ENCODE measurements around the gene TNPO2.

DNA sequence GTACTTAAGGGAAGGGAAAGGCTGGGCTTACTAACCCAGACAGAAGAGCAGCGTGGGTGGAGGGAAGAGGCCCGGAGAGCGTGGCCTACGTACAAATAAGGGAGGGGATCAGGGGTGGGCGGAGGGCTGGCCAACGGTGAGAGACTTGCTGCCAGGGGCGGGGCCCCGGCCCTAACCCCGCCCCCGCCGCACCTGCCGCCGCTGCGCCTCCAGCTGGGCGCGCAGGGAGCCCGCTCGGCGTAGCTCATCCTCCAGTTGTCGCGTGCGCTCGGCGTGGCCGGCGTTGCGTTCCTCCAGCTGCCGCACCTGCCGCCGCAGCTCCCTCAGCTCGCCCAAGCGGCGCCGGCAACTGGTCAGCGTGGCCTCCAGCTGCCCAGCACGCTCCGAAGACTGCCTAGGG is 46.0 kb upstream of the TNPO2 start:
- TF ChIP-seq, protein P1, sequence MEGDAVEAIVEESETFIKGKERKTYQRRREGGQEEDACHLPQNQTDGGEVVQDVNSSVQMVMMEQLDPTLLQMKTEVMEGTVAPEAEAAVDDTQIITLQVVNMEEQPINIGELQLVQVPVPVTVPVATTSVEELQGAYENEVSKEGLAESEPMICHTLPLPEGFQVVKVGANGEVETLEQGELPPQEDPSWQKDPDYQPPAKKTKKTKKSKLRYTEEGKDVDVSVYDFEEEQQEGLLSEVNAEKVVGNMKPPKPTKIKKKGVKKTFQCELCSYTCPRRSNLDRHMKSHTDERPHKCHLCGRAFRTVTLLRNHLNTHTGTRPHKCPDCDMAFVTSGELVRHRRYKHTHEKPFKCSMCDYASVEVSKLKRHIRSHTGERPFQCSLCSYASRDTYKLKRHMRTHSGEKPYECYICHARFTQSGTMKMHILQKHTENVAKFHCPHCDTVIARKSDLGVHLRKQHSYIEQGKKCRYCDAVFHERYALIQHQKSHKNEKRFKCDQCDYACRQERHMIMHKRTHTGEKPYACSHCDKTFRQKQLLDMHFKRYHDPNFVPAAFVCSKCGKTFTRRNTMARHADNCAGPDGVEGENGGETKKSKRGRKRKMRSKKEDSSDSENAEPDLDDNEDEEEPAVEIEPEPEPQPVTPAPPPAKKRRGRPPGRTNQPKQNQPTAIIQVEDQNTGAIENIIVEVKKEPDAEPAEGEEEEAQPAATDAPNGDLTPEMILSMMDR (IDR thresholded peaks at IDR 0.05) = no peak
- TF ChIP-seq POLR2AphosphoS5 (IDR thresholded peaks at IDR 0.05) = no peak
